ENCODE measurements around the gene PDE10A.

Gene PDE10A

GRCh38 chr6:165662749-165663376, at the start of gene PDE10A:
PDE10A (minus strand) TSS chr6:165663241; CDS start chr6:165662811, 430 bp downstream.
- DNase-seq (ENCODE audit: low read depth in 2 of 2, low spot score in 1 of 2): no peak

DNA sequence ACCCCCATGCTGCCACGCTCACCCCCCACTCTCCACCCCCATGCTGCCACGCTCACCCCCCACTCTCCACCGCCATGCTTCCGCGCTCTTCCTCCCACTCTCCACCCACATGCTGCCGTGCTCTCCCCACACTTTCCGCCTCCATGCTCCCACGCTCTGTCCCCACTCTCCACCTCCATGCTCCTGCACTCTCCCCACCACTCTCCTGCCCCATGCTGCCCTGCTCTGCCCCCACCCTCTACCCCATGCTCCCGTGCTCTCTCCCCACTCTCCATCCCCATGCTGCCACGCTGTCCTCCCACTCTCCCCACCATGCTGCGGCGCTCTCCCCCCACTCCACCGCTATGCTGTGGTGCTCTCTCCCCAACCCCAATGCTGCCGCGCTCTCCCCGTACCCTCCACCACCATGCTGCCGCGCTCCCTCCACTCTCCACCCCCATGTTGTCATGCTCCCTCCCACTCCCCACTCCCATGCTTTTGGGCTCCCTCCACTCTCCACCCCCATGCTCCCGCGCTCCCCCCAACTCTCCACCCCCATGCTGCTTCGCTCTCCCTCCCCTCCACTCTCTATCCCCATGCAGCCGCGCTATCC, 46.0 kb upstream of the PDE10A start:
- DNase-seq (ENCODE audit: low read depth in 2 of 2, low spot score in 1 of 2): no peak

GRCh38 chr6:165707067-165707853, 44.2 kb upstream of the PDE10A start:
- DNase-seq (ENCODE audit: low read depth in 2 of 2, low spot score in 1 of 2): no peak

GRCh38 chr6:165705941-165706340, 42.9 kb upstream of the PDE10A start:
- no peak for DNase-seq (ENCODE audit: low read depth in 2 of 2, low spot score in 1 of 2)

- DNase-seq (ENCODE audit: low read depth in 2 of 2, low spot score in 1 of 2): no peak
Observed at GRCh38 chr6:165704045-165704748, 41.2 kb upstream of the PDE10A start.

GRCh38 chr6:165702669-165703068, 39.6 kb upstream of the PDE10A start:
- no peak for DNase-seq (ENCODE audit: low read depth in 2 of 2, low spot score in 1 of 2)

- DNase-seq (ENCODE audit: low read depth in 2 of 2, low spot score in 1 of 2): no peak
Observed at GRCh38 chr6:165701564-165702354, 38.7 kb upstream of the PDE10A start.

DNA sequence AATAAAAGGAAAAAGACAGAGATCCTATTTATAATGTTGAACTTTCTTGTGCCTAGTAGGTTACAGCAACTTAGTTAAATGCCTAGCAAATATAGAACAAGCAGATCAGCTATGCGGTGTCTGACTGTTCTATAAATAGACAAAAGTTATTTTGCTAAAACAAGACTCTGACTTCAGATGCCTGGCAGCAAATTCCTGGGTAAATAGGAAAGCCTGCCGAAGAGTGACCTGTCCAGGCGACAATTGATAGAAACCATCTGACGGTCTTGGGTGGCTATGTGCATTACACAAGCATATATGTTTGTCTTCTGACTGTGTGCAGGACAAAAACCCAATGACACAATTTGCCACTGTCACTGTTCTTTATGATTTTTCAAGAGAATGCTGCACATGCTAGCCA, 38.0 kb upstream of the PDE10A start:
- DNase-seq (ENCODE audit: low read depth in 2 of 2, low spot score in 1 of 2): no peak

DNA sequence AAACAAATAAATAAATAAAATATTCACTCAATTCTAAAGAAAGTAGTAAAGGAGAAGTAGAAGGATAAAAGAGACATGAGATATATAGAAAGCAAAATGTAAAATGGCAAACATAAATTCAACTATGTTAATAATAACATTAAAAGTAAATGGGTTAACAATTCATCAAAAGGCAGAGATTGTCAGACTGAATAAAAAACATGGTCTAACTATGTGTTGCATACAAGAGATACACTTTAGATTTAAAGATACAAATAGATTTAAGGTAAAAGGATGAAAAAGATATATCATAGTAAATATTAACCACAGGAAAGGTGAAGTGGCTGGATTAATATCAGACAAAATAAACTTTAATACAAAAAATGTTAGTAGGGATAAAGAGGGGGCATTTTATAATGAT, 35.8 kb upstream of the PDE10A start:
- DNase-seq (ENCODE audit: low read depth in 2 of 2, low spot score in 1 of 2): no peak

- no peak for DNase-seq (ENCODE audit: low read depth in 2 of 2, low spot score in 1 of 2)
Observed at GRCh38 chr6:165697171-165697570, 34.1 kb upstream of the PDE10A start.

GRCh38 chr6:165695722-165696515, 32.9 kb upstream of the PDE10A start:
- no peak for DNase-seq (ENCODE audit: low read depth in 2 of 2, low spot score in 1 of 2)

DNA sequence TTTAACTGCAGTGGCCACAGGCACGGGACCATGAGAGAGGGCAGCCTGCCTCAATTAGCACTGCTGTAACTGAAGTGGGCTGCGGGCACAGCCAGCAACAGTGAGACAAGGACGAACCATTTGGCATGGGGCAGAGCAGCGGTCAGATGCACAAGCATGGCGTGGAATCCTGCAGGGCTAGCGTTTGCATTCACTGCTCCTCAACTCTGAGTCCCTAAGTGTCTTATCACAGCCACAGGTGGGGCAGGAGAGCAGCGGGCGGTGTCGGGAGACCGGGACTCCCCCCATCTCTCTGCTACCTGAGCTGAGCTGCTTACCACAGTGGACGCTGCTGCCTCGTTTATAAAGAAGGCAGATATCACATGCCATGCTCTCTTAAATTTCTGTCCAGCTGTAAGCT, 31.3 kb upstream of the PDE10A start:
- no peak for DNase-seq (ENCODE audit: low read depth in 2 of 2, low spot score in 1 of 2)

GRCh38 chr6:165692106-165692653, 29.1 kb upstream of the PDE10A start:
- DNase-seq (ENCODE audit: low read depth in 2 of 2, low spot score in 1 of 2): no peak

DNA sequence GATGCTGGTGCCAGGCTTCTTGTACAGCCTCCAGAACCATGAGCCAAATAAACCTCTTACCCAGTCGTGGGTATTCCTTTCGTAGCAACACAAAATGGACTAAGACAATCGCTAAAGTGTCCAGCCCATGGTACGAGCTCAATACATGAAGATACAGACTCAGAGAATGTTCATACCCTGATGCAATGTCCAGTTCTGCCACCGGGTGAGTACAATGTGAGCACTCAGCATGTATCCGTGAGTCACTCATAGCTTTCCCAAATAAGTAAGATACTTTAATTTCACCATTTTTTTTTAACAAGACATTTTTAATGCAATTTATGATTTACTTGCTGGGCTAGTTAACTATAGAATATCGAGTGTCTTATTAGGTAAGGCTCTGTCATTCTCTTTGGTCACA, 26.7 kb upstream of the PDE10A start:
- DNase-seq (ENCODE audit: low read depth in 2 of 2, low spot score in 1 of 2): no peak

DNA sequence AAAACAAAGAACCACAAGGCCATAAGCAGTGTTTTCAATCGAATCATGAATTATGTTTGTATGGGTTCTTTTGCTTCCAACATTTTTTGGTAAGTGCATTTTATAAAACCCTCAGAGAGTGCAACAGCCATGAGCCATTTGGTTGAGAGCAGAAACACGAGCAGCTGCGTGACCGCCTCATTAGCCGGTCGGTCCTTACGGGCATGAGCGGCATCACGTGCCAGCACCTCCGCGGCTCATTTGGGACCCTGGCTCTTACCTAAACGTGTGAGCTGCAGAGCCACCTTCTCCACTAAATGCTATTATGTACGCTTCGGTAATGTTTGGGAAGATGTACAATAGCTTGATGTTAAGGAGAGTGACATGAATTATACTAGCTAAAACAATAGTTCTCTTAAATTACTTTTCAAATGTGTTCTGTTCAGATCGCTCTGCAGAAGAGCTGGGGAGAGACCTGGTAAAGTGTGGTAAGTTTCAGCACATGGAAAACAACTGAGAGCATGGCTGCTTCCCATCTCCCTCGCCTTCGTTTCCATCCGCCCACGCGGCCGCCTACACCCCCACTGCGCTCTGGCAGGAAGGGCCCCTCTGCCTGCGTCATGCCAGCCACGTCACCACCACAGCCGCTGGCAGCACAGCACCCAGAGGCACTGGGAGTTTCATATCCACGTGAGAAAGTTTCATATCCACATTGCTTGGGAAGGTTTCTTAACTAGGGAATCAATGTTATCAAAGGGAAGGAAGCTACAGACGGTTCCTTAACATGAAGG, 23.7 kb upstream of the PDE10A start:
- DNase-seq (ENCODE audit: low read depth in 2 of 2, low spot score in 1 of 2): no peak

DNA sequence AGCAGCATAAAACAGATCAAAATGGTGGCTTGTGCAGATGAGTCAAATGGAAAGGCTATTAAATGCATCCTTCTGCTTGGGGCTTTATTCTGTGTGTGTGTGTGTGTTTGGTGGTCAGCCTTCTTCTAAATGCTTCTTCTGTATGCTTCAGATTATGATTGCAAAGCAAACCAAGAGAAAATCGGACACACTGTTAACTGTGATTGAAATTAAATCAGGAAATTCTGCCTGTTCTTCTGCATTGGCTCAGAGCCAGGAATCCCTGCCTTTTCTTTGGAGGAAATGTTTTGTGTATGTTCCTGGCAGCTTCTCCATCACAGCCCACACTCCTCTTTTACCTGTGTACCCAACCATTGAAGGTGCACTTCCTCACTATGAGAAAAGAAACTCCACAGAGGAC, 22.3 kb upstream of the PDE10A start:
- DNase-seq (ENCODE audit: low read depth in 2 of 2, low spot score in 1 of 2): no peak

- DNase-seq (ENCODE audit: low read depth in 2 of 2, low spot score in 1 of 2): no peak
Observed at GRCh38 chr6:165684333-165684732, 21.3 kb upstream of the PDE10A start.

- no peak for DNase-seq (ENCODE audit: low read depth in 2 of 2, low spot score in 1 of 2)
Observed at GRCh38 chr6:165680975-165681374, 17.9 kb upstream of the PDE10A start.

DNA sequence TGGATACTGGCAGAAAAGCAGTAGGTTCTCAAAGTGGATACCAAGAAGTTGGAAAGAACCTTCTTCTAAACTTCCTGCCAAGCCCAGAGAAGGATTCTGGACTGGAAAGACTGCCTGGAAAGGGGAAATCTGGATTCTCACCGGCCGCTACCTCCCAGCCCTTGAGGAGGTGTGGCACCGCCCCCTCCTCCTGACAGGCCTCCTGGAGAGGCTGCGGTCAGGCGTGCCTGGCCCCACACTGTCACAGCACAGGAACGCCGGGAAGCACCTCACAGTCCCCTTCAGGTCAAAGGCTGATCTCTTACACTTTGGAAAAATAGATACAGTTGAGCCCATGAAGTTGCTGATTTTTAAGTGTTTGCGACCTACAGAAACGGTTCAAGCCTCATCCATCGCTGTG, 16.3 kb upstream of the PDE10A start:
- no peak for DNase-seq (ENCODE audit: low read depth in 2 of 2, low spot score in 1 of 2)
